Measurements from ENCODE around the gene GPR157. TPM values are rescaled to one million over a fixed set of nuclear protein-coding genes. Genes with fewer than 3 reads are reported as not detected.

GPR157 gene
- total RNA-seq, 1 donor from 2014 or later, result 5.4 TPM

- H3K4me1 Mint-ChIP-seq (ENCODE audit: low read depth, unreplicated experiment), result peaks cover 5% of the 10 kb centered on the region
- no peak overlapping the region for H2AFZ ChIP-seq (ENCODE audit: low read depth, low read length)
- H4K20me1 ChIP-seq (ENCODE audit: insufficient read depth, low read length), result peaks cover 10% of the 10 kb centered on the region
- H3K4me1 ChIP-seq (ENCODE audit: insufficient read depth, low read length), result no peaks in the 10 kb centered on the region
- DNase-seq (ENCODE audit: low read depth), result no peak
- no peak overlapping the region for H3K4me3 Mint-ChIP-seq (ENCODE audit: unreplicated experiment)
- TF ChIP-seq CTCF (IDR thresholded peaks at IDR 0.05; ENCODE audit: insufficient read depth, low read depth, low read length), result no peak
- no peak for TF ChIP-seq EZH2 (IDR thresholded peaks at IDR 0.05; ENCODE audit: insufficient read depth, low read length)
- no peak overlapping the region for H3K9ac ChIP-seq (ENCODE audit: low read length)
- H3K27me3 ChIP-seq (ENCODE audit: insufficient read depth, low read length), result no peaks in the 10 kb centered on the region
- H3K9me3 ChIP-seq (ENCODE audit: insufficient read depth, low read depth, low read length), result no peaks in the 10 kb centered on the region
- H3K79me2 ChIP-seq (ENCODE audit: insufficient read depth, low read length), result no peaks in the 10 kb centered on the region
- no peak overlapping the region for H3K4me2 ChIP-seq (ENCODE audit: low read length)
- no peak for FAIRE-seq
- H3K4me3 ChIP-seq (ENCODE audit: insufficient read depth, low read depth, low read length), result no peak overlapping the region
- no peaks in the 10 kb centered on the region for H3K36me3 Mint-ChIP-seq (ENCODE audit: low read depth, unreplicated experiment)
- no peak overlapping the region for H3K27ac ChIP-seq (ENCODE audit: low read depth, low read length)
- no peaks in the 10 kb centered on the region for H3K36me3 ChIP-seq (ENCODE audit: insufficient read depth, low read length)
- H3K27me3 Mint-ChIP-seq (ENCODE audit: low read depth, unreplicated experiment), result no peaks in the 10 kb centered on the region
- no peaks in the 10 kb centered on the region for H3K9me3 Mint-ChIP-seq (ENCODE audit: unreplicated experiment)
- no peak overlapping the region for H3K27ac Mint-ChIP-seq (ENCODE audit: unreplicated experiment)
These were observed 7.1 kb downstream of the GPR157 start for GRCh38 chr1:9121496-9122409.

GRCh38 chr1:9120312-9120958 lies 8.5 kb downstream of the GPR157 start:
- H3K27me3 ChIP-seq (ENCODE audit: insufficient read depth, low read length), result no peaks in the 10 kb centered on the region
- H3K36me3 ChIP-seq (ENCODE audit: insufficient read depth, low read length), result no peaks in the 10 kb centered on the region
- Mint-ChIP-seq H3K9me3 (ENCODE audit: unreplicated experiment) (no peaks in the 10 kb centered on the region), H3K27ac (ENCODE audit: unreplicated experiment) (no peak overlapping the region), H3K4me1 (ENCODE audit: low read depth, unreplicated experiment) (peaks cover 5% of the 10 kb centered on the region), H3K4me3 (ENCODE audit: unreplicated experiment) (no peak overlapping the region), H3K27me3 (ENCODE audit: low read depth, unreplicated experiment) (no peaks in the 10 kb centered on the region), H3K36me3 (ENCODE audit: low read depth, unreplicated experiment) (no peaks in the 10 kb centered on the region)
- TF ChIP-seq EZH2 (IDR thresholded peaks at IDR 0.05; ENCODE audit: insufficient read depth, low read length) (no peak), CTCF (IDR thresholded peaks at IDR 0.05; ENCODE audit: insufficient read depth, low read depth, low read length) (no peak)
- DNase-seq (ENCODE audit: low read depth) (no peak), FAIRE-seq (no peak)
- no peaks in the 10 kb centered on the region for H3K9me3 ChIP-seq (ENCODE audit: insufficient read depth, low read depth, low read length)
- no peak overlapping the region for H2AFZ ChIP-seq (ENCODE audit: low read depth, low read length)
- H4K20me1 ChIP-seq (ENCODE audit: insufficient read depth, low read length), result peaks cover 10% of the 10 kb centered on the region
- no peak overlapping the region for H3K4me3 ChIP-seq (ENCODE audit: insufficient read depth, low read depth, low read length)
- H3K9ac ChIP-seq (ENCODE audit: low read length), result no peak overlapping the region
- H3K79me2 ChIP-seq (ENCODE audit: insufficient read depth, low read length), result no peaks in the 10 kb centered on the region
- no peak overlapping the region for H3K27ac ChIP-seq (ENCODE audit: low read depth, low read length)
- H3K4me1 ChIP-seq (ENCODE audit: insufficient read depth, low read length), result no peaks in the 10 kb centered on the region
- no peak overlapping the region for H3K4me2 ChIP-seq (ENCODE audit: low read length)
